SK-N-SH (cell line): Measurements from ENCODE around the gene PRLH. TPM values are rescaled to one million over a fixed set of nuclear protein-coding genes. Genes with fewer than 3 reads are reported as not detected.

ENCODE experiments used
- CTCF ChIA-PET: fragments of 300-600, 350-600 bp; formaldehyde crosslinking; extraction: SDS; loops from one replicate; lab custom pipeline; 2021; lab: Yijun Ruan, JAX
- POLR2A ChIA-PET: fragments of 350-600 bp; sonication (Branson Sonifier 250); formaldehyde crosslinking; extraction: SDS; loops from one replicate; lab custom pipeline; 2020; ENCODE audit warnings: antibody characterized with exemption, inconsistent platforms; lab: Yijun Ruan, JAX
- DNase-seq: peaks from one replicate; pipeline ENCODE4 v3.0.0; 2012
- H2AFZ ChIP-seq: fragments of 200-600 bp; sonication (generic); 2 replicates; pipeline ENCODE4 v1.8.1; 2016; ENCODE audit warnings: antibody characterized with exemption, mild to moderate bottlenecking, low read depth
- H3F3A ChIP-seq: fragments of 200-600 bp; sonication (generic); replicated peaks from 2 replicates; pipeline ENCODE3; 2016; ENCODE audit warnings: antibody characterized with exemption, mild to moderate bottlenecking; ENCODE audit not compliant: insufficient read depth
- H3K27ac ChIP-seq, 2 experiments: fragments of 200-500 bp in 1 of 2; fragments of 200-600 bp in 1 of 2; sonication (Bioruptor generic) in 1 of 2; sonication (generic), shearing (Covaris generic) in 1 of 2; 2 replicates each; pipeline versions ENCODE4 v1.5.1 to v1.6.1; 2014 to 2016; ENCODE audit warnings: low read depth in 2 of 2, inconsistent platforms in 1 of 2, low read length in 1 of 2, mild to moderate bottlenecking in 1 of 2, mixed read lengths in 1 of 2
- H3K27me3 ChIP-seq: fragments of 200-600 bp; sonication (generic), shearing (Covaris generic); 2 replicates; pipeline ENCODE4 v1.6.1; 2016; ENCODE audit warnings: mixed run types; ENCODE audit not compliant: insufficient read depth
- H3K36me3 ChIP-seq, 2 experiments: fragments of 200-500 bp in 1 of 2; fragments of 200-600 bp in 1 of 2; sonication (Bioruptor generic) in 1 of 2; sonication (generic) in 1 of 2; replicated peaks in 1 of 2; 2 replicates each; pipeline versions ENCODE3 to v1.5.1; 2014 to 2016; ENCODE audit warnings: low read length in 1 of 2, mild to moderate bottlenecking in 1 of 2; ENCODE audit not compliant: insufficient read depth in 2 of 2, control insufficient read depth in 1 of 2
- H3K4me1 ChIP-seq, 2 experiments: fragments of 200-500 bp in 1 of 2; fragments of 200-600 bp in 1 of 2; sonication (Bioruptor generic) in 1 of 2; sonication (generic), shearing (Covaris generic) in 1 of 2; 2 replicates each; pipeline versions ENCODE4 v1.5.1 to v1.6.1; 2014 to 2016; ENCODE audit warnings: low read depth in 1 of 2, low read length in 1 of 2, mixed run types in 1 of 2; ENCODE audit not compliant: insufficient read depth in 2 of 2, control insufficient read depth in 1 of 2
- H3K4me2 ChIP-seq: fragments of 200-600 bp; sonication (generic), shearing (Covaris generic); 2 replicates; pipeline ENCODE4 v1.6.1; 2017; ENCODE audit warnings: mixed run types
- H3K4me3 ChIP-seq, 2 experiments: fragments of 200-500 bp in 1 of 2; fragments of 200-600 bp in 1 of 2; sonication (Bioruptor generic) in 1 of 2; sonication (generic), shearing (Covaris generic) in 1 of 2; 2 replicates each; pipeline versions ENCODE4 v1.5.1 to v1.8.1; 2014 to 2016; ENCODE audit warnings: low read depth in 2 of 2, inconsistent platforms in 1 of 2, low read length in 1 of 2, mild to moderate bottlenecking in 1 of 2, mixed read lengths in 1 of 2, moderate library complexity in 1 of 2
- H3K79me2 ChIP-seq: fragments of 200-600 bp; sonication (generic); 2 replicates; pipeline ENCODE4 v1.8.1; 2017; ENCODE audit warnings: mild to moderate bottlenecking; ENCODE audit not compliant: insufficient read depth
- H3K9ac ChIP-seq: fragments of 200-600 bp; sonication (generic); 2 replicates; pipeline ENCODE4 v1.6.1; 2017; ENCODE audit warnings: mixed run types
- H3K9me2 ChIP-seq: fragments of 200-600 bp; sonication (generic); 2 replicates; pipeline ENCODE4 v1.6.1; 2017; ENCODE audit warnings: mixed run types
- H3K9me3 ChIP-seq: fragments of 200-600 bp; sonication (generic); 2 replicates; pipeline ENCODE4 v1.6.1; 2017; ENCODE audit warnings: mixed run types, mild to moderate bottlenecking, moderate library complexity
- H4K20me1 ChIP-seq: fragments of 200-600 bp; sonication (generic); 2 replicates; pipeline ENCODE4 v1.6.1; 2017; ENCODE audit warnings: mild to moderate bottlenecking, mixed run types; ENCODE audit not compliant: insufficient read depth
- FOSL2 ChIP-seq: IDR thresholded peaks from 2 replicates; pipeline ENCODE4 v1.4.0; 2012; ENCODE audit warnings: low read depth, mild to moderate bottlenecking, moderate library complexity, borderline replicate concordance
- GATA2 ChIP-seq: sonication (generic); formaldehyde crosslinking; IDR thresholded peaks from 2 replicates; pipeline ENCODE4 v1.5.0; 2020; ENCODE audit warnings: mild to moderate bottlenecking, missing genetic modification reagents
- MXI1 ChIP-seq: IDR thresholded peaks from 2 replicates; pipeline ENCODE4 v1.6.1; 2012; ENCODE audit warnings: mild to moderate bottlenecking, low read depth, low read length, improper control_type of control experiment
- NRF1 ChIP-seq: IDR thresholded peaks from 2 replicates; pipeline ENCODE4 v1.6.1; 2012; ENCODE audit warnings: low read depth, mild to moderate bottlenecking, low read length
- RAD21 ChIP-seq: IDR thresholded peaks from 2 replicates; pipeline ENCODE4 v1.6.1; 2012; ENCODE audit warnings: mild to moderate bottlenecking, low read length
- RFX5 ChIP-seq: IDR thresholded peaks from 2 replicates; pipeline ENCODE4 v1.6.1; 2012; ENCODE audit warnings: mild to moderate bottlenecking, improper control_type of control experiment, low read length
- SIN3A ChIP-seq: IDR thresholded peaks from 2 replicates; pipeline ENCODE4 v1.6.1; 2012; ENCODE audit warnings: low read depth, mild to moderate bottlenecking, low read length, moderate library complexity, borderline replicate concordance
- TEAD4 ChIP-seq: IDR thresholded peaks from 2 replicates; pipeline ENCODE4 v1.4.0; 2012; ENCODE audit warnings: mild to moderate bottlenecking, borderline replicate concordance; ENCODE audit not compliant: insufficient read depth
- USF2 ChIP-seq: fragments of 150-350 bp; IDR thresholded peaks from 2 replicates; pipeline ENCODE4 v1.6.1; 2017; ENCODE audit warnings: antibody characterized with exemption, low read length, low read depth, borderline replicate concordance
- ZBTB33 ChIP-seq: IDR thresholded peaks from 2 replicates; pipeline ENCODE4 v1.4.0; 2012; ENCODE audit warnings: low read depth, borderline replicate concordance
- WGBS: methylation state at CpG from one replicate; pipeline ENCODE4 v1.1.6; 2017; ENCODE audit warnings: low lambda C conversion rate; 5-methylcytosine and 5-hydroxymethylcytosine counted together
- polyA plus RNA-seq, 3 experiments: library from polyadenylated mRNA; depleted of rRNA; stranded (reverse); fragments of >200 nt; gene quantifications; 2 replicates each; pipeline ENCODE4 v1.2.3, GENCODE V29; 2012
- TF ChIP-seq, protein P1 (sequence below): IDR thresholded peaks from 2 replicates; pipeline ENCODE4 v1.4.0; 2012; ENCODE audit warnings: low read depth
- TF ChIP-seq, protein P2 (sequence below): IDR thresholded peaks from 2 replicates; pipeline ENCODE4; 2012

Gene PRLH
- polyA plus RNA-seq, 1 of the 3 experiments (the other 2 are of a cell fraction), result not detected

GRCh38 chr2:237546876-237547395 lies 19.4 kb upstream of the PRLH start:
- ChIA-PET CTCF (interaction anchor here (3.7 kb wide), 1 partner anchor 34 kb away, joined by 16 read pairs; no protein-coding TSS in a partner anchor), POLR2A (no interaction called here)
- 92% methylated on average over 8 of the region's 13 CpGs for WGBS
- no peaks in the 10 kb centered on the region for H3K79me2 ChIP-seq
- peaks cover 10% of the 10 kb centered on the region for H3F3A ChIP-seq
- H2AFZ ChIP-seq, result no peak overlapping the region
- H3K4me1 ChIP-seq, result peaks cover 0 to 5% of the 10 kb centered on the region in 2 experiments; a peak in 1 of 4 replicates
- peaks cover 12 to 61% of the 10 kb centered on the region in 2 experiments for H3K36me3 ChIP-seq
- H3K9me2 ChIP-seq, result no peaks in the 10 kb centered on the region
- H3K4me3 ChIP-seq, result no peak overlapping the region
- no peak overlapping the region for H3K9ac ChIP-seq
- no peaks in the 10 kb centered on the region for H3K9me3 ChIP-seq
- no peak overlapping the region for H3K27ac ChIP-seq
- no peak for TF ChIP-seq FOSL2
- no peak for TF ChIP-seq RFX5
- TF ChIP-seq, protein P1, sequence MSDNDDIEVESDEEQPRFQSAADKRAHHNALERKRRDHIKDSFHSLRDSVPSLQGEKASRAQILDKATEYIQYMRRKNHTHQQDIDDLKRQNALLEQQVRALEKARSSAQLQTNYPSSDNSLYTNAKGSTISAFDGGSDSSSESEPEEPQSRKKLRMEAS, result no peak
- TF ChIP-seq NRF1, result no peak
- TF ChIP-seq SIN3A, result no peak
- TF ChIP-seq RAD21, result no peak
- no peak for TF ChIP-seq ZBTB33
- TF ChIP-seq MXI1, result no peak
- TF ChIP-seq TEAD4, result no peak
- no peak for TF ChIP-seq GATA2 (CRISPR knock-in tag)
- TF ChIP-seq USF2, result no peak
- TF ChIP-seq, protein P2, sequence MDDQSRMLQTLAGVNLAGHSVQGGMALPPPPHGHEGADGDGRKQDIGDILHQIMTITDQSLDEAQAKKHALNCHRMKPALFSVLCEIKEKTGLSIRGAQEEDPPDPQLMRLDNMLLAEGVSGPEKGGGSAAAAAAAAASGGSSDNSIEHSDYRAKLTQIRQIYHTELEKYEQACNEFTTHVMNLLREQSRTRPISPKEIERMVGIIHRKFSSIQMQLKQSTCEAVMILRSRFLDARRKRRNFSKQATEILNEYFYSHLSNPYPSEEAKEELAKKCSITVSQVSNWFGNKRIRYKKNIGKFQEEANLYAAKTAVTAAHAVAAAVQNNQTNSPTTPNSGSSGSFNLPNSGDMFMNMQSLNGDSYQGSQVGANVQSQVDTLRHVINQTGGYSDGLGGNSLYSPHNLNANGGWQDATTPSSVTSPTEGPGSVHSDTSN, result no peak
- H3K27me3 ChIP-seq, result no peaks in the 10 kb centered on the region
- H4K20me1 ChIP-seq, result no peaks in the 10 kb centered on the region
- no peak overlapping the region for H3K4me2 ChIP-seq
- DNase-seq, result no peak
